Measurements from ENCODE around the gene PSME1.
A peak's percentile ranks its signal among the peaks of the same experiment; 100 is the strongest.

PSME1 gene

DNA sequence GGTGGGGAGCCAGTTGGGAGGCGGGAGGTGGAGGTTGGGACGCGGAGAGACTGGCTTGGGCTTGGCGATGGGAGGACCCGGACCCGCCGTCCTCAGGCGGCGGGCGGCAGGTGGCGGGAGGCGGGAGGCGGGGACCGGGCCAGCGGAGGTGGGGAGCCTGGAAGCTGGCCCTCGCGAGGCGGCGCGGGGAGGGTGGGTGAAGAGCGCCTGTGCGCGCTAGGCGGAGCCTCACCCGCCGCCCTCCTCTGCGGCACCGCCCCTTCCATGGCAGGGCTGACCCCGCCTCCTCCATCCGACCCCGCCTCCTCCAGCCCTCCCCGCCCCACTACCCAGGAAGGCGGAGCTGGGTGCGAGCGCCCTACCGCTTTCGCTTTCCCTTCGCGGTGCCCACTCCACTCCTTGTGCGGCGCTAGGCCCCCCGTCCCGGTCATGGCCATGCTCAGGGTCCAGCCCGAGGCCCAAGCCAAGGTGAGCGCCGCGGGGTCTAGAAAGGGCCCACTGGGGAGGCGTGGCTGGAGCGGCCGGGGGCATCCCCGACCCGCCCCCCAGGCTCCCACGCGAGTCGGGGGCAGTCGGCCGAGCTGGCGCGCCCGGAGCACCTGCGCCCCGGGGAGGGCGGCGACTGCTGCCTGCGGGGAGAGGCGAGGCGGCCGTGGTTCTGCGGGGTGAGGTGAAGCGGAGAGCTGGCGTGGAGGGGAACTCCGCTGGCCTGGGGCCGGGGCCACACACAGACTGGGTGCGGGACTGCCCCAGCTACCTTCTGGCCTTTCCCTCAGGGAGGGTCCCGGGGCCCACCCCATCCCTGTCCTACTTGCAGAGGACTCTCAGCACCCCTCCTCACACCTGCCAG, at the start of gene PSME1:
Gene PSME1 (plus strand): TSS at position 361 of the 850 bp plus-strand sequence. CDS start 69 bp downstream, at position 430.
- DNase-seq, result peak; percentile 82 to 95 (median 89)

DNA sequence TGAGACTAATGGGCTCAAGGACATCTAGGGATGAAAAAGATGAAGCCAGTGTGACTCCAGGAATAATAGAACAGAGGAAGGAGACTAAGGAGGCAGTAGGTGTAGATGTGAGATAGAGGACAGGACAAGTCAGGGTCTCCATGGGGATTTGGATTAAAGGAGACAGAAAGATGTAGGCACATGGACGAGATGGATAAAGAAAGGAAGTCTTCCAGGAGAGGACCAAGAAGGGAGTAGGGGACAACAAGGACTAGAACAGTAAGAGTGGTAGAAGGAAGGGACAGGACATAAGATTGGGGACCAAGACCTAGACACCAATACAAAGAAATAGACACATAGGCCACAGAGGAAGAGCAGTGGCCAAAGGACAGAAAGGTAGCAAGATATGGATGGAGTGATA, 49.0 kb upstream of the PSME1 start:
- DNase-seq, result no peak

DNA sequence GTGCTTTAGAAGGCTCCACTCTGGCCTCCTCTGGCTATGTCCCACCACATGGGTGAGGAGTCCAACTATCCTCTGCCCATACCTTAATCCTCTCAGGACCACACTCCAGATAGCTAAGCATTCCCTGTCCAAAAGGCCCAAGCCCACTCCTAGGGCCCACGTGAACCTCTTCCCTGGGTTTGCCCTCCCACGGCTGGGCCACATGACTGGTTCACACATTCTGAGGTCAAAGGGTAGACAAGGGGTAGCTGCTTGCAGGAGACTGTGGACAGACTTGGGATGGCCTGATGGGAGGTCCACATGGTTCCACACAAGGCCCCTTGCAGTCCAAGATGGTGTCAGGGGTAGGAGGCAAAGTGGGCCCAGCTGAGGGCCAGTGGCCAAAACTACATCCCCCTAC, 47.9 kb upstream of the PSME1 start:
- DNase-seq, result no peak

DNA sequence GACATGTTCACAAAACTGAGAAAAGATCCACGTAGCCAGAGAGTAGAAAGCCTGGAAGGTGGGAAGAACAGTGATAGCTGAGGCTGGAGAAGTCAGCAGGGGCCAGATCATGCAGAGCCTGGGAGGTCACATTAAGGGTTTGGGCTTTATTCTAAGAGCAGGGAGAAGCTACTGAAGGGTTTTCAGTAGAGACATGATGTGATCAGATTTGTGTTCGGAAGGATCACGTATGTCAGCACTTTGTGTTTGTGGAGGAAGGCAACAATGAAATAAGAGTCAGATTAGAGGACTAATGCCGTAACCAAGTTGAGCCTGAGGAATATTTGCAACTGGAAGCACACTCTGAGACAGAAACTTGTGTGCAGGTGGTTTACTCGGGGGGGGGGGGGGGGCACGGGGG, 46.1 kb upstream of the PSME1 start:
- DNase-seq, result no peak

DNA sequence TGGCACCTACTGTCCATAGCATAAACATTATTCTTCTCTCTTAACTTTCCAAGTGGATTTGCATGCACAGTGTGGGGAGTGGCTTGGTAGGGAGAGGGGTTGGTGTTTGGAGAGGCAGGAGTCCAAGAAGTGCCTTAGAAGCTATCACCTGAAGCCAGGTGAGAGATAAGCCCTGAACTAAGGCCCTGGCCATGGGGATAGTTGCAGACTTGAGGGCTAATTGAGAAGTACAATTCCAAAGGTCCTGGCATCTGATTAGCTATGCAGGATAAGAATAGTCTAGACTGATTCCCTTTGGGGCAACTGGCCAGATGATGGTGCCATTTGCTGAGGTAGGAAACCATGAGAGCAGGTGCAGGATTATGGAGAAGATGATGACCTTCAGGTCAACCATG, 43.9 kb upstream of the PSME1 start:
- no peak for DNase-seq

DNA sequence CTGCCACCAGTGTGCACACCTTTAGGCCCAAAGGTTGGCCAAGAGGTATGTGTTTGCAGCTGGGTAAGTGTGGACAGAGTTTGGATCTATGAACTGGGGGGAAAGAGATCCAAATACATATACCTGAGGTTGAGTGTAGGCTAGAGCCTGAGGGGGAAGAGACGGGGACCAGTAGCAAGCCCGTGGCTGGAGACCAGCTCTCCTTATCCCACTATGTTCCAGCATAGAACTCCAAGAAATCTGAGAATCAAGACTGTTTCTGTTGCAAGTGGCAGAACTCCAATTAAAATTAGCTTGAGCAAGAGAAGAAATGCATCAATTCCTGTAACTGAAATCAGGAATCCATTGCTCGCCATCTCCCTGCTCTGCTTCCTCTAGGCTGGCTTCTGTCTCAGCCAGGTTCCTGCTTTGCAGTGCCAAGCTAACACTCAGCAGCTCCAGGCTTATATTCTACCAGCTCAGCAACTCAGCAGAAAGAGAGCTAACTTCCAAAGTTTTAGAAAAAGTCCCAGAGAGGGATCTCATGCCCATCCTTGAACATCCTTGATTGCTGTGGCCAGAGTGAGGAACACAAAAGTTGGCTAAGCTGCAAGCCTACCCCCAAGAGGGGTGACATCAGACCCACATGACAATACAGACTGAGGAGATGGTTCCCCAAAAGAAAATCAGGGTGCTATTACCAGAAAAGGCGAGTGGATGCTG, 43.3 kb upstream of the PSME1 start:
- DNase-seq, result no peak

DNA sequence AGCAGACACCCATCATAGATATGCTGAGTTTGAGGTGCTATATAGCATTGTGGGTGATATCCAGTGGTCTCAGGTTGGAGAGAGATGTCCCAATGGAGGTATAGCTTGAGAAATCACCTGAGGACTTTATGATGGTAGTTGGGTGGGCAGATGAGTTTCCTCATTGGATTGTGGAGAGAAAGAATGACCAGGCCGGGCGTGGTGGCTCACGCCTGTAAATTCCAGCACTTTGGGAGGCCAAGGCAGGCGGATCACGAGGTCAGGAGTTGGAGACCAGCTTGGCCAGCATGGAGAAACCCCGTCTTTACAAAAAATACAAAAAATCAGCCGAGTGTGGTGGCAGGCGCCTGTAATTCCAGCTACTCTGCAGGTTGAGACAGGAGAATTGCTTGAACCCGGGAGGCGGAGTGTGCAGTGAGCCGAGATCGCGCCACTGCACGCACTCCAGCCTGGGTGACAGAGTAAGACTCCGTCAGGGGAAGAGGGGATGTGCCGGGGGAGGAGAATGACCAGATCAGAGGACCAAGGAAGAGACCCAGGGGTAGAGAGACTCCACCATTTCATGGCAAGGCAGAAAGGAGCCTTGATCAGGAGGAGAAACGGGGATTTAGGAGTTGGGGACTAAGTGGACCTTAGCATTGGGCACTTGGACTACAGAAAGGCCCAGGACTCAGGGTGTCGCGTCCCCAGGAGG, 42.6 kb upstream of the PSME1 start:
- no peak for DNase-seq

DNA sequence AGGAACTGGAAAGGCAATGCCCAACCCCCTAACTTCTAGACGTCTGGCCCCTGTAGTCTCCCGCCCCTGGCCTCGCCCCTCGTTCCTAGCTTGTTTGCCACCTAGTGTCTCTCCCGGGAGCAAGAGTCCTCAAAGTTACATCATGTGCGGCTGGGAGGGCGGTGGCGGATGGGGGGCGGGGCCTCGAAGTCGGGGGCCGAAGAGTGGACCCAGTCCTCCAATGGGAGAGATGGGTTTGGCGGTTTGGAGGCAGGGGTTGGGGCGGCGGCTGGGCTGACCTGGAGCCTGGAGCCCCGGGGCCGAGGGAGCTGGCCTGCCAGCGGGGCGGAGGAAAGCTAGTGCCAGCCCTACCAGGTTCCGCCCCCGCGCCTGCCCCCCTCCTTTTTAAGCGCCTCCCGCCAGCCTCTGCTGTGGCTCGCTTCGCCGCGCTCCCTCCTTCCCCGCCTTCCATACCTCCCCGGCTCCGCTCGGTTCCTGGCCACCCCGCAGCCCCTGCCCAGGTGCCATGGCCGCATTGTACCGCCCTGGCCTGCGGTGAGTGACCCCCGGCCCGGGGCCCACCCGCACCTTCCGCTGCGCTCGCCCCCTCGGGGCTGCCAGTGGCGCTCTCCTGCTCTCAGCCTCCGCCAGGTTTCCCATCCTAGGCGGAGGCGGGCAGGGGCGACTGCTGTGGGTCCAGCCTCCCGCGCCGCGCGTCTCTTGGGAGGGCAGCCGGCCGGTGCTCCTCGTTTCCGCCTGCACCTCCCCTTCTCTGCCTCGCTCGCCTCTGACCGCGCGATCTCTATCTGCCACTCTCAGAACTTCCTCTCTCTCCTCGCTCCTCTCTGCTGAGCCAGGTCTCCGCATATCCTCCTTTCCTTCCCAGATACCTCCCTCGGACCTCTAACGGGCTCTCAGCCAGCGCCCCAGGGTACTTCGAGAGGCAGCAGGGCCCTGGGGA, 41.8 kb upstream of the PSME1 start, which contains the start of gene PCK2:
Gene PCK2 (plus strand): TSS at position 411 of the 940 bp plus-strand sequence. CDS start 95 bp downstream, at position 506.
- DNase-seq, result peak; percentile 41 to 72 (median 60)

DNA sequence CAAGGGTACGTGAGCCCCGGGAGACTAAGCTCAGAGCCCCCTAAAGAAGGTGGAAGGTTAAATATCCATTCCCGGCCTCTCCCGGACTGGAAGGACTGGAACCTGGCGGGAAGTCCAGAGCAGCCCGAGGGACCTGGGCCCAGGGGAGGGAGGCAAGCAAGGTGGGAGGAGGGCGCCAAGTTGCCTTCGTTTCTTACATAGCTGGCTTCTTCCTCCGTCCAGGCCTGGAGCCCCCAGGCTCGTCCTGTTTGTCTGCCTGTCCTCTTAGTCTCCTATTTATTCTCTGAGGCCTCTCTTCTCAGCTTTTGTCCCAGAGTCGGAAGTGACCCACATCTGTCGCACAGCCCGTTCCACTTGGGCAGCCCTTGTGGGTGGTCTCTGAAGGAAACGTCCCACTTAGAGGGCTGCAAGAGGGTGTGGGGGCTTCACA, 41.1 kb upstream of the PSME1 start:
- peak in 1 of 4 experiments; percentile 9 for DNase-seq

DNA sequence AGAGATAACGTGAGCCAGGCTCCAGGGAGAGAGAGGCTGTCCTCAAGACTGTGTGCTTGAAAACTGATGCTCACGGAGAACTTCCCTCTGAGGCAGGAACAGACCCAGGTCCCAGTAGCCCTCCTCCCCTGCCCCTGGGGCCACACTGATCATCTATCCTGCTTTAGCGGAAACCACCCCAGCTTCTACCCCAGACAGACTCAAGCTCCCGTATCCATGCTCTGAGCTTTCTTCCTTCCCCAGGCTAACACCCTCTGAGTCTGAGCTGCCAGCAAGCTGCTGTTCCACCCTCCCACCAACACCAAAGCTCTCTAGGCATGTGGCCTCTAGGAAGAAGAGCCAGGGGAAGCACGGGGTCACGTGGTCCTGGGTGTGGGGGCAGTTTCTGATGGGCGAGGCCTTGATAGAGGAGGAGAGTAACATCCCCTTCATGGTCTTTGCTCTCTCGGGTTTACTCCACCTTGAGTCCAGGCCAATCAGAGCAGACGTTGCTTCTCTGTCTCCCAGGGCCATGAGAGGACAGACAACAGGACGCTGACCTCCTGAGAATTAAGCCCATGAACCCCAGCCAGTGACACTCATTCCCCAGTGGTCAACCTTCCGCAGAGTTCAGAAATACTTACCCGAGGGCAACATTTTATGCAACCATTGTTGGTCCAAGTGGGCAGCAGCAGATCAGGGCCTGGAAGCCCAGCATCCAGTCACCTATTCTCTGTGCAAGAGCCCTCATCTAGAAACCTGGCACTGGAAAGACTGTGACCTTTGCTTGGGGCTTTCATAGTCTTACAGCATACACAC, 40.5 kb upstream of the PSME1 start:
- no peak for DNase-seq

DNA sequence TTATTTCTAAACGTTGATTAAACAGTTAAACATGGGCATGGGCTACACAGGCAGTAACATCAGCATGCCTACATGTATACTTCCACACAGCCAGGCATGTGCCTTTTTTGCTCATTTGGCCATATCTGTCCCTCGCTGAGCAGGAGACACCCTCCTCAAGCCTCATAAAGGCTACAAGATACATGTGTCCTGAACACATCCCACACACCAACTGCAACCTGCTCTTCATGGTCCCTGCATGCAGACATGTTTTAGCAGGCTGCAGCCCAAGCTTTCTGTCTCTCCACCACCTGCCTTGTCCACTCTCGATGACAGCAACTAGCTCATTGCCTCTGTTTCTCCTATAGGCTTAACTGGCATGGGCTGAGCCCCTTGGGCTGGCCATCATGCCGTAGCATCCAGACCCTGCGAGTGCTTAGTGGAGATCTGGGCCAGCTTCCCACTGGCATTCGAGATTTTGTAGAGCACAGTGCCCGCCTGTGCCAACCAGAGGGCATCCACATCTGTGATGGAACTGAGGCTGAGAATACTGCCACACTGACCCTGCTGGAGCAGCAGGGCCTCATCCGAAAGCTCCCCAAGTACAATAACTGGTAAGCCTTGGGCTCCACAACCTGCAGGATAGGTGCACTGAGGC, 39.3 kb upstream of the PSME1 start:
- DNase-seq, result no peak

DNA sequence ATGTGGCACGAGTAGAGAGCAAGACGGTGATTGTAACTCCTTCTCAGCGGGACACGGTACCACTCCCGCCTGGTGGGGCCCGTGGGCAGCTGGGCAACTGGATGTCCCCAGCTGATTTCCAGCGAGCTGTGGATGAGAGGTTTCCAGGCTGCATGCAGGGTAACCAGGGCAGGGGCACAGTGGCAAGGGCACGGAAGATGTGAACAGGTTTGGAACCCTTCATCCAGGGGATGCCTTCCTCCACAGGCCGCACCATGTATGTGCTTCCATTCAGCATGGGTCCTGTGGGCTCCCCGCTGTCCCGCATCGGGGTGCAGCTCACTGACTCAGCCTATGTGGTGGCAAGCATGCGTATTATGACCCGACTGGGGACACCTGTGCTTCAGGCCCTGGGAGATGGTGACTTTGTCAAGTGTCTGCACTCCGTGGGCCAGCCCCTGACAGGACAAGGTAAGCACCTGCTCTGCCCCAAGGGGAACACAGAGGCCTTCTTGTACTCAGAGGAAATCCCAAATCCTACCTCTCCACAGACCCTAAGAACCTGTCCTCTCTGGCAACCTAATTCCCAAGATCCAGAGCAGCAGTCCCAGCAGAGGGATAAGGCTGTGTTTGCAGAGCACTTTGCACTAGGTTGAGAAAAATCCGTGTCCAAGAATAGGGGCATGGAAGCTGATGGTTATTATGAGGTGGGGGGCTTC, 37.6 kb upstream of the PSME1 start:
- DNase-seq, result no peak

DNA sequence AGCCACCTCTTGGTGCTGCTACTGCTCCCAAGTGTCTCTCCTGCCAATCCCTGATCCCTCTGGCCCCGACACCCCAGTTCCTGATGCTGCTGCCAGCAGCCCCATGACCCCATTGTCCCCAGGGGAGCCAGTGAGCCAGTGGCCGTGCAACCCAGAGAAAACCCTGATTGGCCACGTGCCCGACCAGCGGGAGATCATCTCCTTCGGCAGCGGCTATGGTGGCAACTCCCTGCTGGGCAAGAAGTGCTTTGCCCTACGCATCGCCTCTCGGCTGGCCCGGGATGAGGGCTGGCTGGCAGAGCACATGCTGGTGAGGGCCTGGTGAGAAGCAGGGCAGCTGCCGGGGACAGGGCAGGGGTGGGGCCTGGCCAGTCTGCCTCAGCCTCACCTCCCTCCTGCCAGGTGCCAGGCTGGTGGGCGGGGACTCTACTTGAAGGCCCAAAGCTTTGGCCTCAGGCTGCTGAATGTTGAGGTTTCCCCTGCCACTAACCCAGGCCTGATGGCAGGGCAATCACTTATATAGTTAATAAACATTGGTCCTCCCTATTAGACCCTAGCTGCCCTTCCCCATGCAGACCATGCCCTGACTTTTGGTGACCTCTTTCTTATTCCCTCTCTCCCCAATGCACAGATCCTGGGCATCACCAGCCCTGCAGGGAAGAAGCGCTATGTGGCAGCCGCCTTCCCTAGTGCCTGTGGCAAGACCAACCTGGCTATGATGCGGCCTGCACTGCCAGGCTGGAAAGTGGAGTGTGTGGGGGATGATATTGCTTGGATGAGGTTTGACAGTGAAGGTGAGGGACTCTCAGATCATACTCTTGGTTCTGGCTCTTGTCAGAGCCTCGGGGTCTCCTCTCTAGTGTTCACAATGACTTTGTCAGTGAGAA, 36.8 kb upstream of the PSME1 start:
- no peak for DNase-seq

DNA sequence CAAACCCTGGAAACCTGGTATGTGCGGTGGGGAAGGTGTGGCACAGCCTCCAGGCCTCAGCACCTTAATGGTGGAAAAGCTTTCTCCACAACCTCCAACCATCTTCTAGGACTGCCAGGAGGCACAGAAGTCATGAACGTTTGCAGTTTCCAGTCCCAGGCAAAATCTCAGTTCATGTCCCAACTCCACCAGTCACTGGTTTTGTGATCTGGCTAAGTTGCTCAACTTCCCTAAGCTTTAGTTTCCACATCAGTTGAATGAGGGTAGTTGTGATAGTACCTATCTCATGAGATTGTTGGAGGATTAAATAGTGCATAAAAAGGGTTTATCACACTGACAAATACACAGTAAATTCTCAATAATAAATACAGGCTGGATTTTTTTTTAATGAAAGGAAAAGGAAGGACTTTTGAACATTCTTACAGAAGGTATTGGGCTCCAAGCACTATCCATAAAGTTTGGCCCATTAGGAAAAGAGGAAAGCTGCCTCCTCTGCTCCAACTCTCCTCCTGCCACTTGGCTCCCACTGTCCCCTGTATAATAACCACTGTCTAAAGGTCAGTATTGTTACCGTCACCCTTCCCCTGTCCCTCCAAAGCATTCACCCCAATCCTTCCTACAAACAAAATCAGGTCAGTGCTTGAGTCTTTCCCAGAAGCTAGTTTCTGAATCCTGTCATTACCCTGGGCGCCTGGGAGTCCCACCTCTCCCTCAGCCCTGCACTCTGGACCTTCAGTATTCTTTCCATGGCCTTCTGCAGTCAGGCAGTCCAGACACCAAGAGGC, 35.6 kb upstream of the PSME1 start:
- DNase-seq, result no peak

DNA sequence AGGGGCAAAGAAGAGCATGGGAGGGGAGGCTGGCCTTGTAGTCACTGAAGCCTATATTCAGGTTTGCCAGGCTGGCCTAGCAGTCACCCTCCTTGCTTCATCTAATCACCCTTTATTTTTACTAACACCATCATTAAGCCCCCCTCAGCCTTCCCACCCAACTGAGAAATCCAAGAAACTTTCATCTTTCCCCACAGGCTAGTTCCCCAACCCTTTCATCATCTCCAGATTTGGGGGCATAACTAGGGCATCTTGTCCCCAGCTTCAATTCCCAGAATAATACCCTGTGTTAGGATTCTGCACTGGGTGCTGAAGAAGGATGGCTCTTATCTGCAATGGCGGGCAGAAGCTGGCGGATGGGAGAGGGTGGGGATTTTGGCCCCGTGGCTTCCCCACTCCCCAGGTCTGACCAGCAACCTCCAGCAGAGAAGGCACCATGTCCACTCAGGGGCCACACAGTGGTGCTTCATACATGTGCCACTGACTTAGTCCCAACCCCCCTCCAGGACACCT, 35.0 kb upstream of the PSME1 start:
- no peak for DNase-seq

DNA sequence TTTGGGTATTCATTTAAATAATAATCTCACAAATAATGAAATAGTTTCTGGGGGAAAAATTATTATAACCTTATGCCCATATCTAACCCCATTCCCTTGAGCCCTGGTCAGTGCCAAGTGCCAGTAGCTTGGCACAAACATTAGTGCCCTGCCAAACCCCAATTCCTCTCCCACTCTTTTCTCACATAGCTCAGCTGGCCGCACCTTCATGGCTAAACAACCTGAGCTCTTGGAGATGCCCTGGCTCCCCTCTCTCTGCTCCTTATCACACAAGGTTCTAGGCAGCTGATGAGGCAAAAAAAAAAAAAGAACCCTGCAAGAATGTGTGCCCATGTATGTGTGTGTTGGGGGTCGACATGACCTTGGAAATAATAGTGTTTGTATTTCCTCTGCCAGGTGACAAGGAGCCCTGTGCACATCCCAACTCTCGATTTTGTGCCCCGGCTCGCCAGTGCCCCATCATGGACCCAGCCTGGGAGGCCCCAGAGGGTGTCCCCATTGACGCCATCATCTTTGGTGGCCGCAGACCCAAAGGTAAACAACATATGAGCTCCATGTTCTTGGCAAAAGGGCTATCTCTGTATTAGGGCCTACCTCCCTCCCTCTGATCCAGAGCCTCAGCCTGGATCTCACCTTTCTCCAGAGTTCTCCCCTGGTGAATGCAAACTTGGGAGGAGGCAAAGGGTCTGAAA, 33.5 kb upstream of the PSME1 start:
- DNase-seq, result no peak

DNA sequence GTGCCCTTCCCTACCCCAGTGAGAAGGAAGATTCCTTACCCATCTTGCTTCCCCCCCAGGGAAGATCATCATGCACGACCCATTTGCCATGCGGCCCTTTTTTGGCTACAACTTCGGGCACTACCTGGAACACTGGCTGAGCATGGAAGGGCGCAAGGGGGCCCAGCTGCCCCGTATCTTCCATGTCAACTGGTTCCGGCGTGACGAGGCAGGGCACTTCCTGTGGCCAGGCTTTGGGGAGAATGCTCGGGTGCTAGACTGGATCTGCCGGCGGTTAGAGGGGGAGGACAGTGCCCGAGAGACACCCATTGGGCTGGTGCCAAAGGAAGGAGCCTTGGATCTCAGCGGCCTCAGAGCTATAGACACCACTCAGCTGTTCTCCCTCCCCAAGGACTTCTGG, 32.5 kb upstream of the PSME1 start:
- DNase-seq, result no peak

Measured in activated naive CD4-positive, alpha-beta T cell (primary cell).